ENCODE results near the gene MRPL33.

Gene MRPL33

GRCh38 chr2:27779417-27780055 is 8.0 kb downstream of the MRPL33 start:
- no peak for DNase-seq

- no peak for DNase-seq
Observed at GRCh38 chr2:27781496-27781895, 10.0 kb downstream of the MRPL33 start.

DNA sequence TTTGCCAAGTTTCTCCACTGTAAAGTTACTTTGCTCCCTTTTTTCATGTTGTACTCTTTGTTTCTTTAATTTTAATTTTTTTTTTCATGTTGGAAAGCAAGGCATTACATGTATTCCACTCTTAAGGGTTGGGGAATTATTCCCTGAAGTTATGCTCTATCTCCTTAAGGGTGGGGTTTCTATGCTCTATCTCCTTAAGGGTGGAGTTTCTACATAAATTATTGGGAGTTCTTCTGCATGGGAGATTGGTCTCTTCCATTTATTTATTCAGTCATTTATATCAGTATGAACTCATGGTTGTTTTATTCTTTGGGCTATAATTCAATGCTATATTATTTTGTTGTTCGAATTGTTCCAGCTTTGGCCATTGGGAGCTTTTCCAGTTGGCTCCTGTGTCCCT is 11.2 kb downstream of the MRPL33 start:
- no peak for DNase-seq

GRCh38 chr2:27790796-27791195 is 19.3 kb downstream of the MRPL33 start:
- no peak for DNase-seq

DNA sequence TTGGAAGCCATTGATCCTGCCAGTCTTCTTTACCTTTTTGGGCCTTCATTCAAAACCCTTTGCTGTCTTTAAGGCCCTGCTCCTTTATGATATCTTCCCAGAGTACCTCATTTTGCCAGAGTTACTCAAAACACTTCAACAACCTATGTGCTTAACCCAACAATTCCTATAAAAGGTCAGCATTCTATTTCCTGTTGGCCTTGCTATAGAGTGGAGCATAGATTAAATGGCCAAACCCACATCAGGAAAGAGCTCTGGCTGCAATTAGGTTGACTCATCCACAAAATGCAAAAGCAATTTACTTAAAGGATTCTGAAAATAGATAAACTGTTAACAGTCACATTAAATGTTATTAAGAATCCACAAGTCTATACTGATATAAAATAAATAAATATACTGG is 21.2 kb downstream of the MRPL33 start:
- no peak for DNase-seq

DNA sequence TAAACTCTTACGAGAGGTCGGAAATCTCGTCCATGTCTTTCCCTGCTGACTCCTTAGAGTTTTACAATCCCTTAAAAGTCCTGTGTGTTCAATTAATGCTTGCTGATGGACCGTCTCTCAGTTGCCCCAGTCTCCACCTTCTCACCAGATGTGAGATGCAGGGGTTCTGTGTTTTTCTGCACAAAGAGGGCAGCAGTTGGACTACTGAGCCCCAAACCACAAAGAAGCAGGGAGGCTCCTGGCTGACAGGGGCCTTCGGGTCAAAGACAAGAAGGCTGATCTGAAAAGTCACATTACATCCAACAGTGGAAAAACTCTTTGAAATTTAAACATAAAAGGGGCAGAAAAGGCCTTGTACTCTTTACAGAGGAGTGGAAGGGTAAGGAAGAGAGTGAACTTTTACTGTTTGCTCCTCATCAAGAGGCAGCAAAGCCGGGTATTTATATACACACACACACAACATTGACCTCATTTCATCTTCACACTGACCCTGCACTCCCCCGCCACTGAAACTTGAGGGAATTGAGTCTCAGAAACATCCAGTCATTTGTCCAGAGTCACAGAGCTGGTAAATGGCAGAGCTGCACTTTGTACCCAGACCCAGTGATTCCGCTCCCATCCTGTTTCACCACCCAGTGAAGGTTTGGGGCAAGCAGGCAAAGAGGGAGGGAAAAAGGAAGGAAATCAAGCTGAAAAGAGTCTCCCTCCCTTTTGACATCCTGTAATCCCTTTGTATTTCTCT is 23.7 kb downstream of the MRPL33 start:
- DNase-seq = no peak

- no peak for DNase-seq
Observed at GRCh38 chr2:27795868-27796277, 24.4 kb downstream of the MRPL33 start.

GRCh38 chr2:27796791-27797765 is 25.6 kb downstream of the MRPL33 start:
- DNase-seq = no peak

DNA sequence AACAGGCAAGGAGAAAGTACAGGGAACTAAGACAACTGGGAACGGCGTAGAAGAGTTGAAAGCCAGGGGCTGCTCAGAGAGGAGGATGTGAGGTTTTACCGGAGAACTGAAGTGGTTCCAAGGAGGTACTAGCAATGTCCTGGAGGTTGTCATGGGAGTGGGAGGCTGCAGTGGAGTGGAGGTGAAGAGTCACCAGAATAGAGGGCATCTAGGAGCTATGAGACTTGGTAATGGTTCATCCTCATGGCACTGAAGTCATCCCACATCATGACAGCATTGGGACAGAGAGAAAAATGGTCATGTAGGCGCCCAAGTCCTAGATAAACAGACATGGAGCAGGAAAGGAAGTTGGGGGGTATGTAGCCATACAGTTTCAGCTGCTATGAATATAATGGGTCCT is 26.3 kb downstream of the MRPL33 start:
- no peak for DNase-seq

- DNase-seq = no peak
Observed at GRCh38 chr2:27798486-27798885, 27.0 kb downstream of the MRPL33 start.

GRCh38 chr2:27798948-27799645 is 27.6 kb downstream of the MRPL33 start:
- no peak for DNase-seq

DNA sequence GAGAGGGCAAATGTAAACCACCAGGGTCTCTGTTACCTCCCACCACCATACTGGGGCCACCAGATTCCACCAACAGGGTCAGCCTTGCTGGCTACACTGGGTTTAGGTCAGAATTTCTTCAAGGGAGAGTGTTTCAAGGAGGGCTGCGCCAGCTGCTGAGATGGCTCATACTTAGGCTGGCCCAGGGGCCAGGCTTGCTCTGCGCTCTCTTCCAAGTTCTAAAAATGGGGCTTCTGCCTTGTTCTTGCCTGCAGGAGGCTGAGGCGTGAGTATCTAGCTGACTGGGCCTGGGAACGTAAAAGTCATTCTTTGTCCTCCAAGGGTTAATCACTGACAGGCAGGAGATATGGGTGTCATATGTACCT is 28.1 kb downstream of the MRPL33 start:
- no peak for DNase-seq

DNA sequence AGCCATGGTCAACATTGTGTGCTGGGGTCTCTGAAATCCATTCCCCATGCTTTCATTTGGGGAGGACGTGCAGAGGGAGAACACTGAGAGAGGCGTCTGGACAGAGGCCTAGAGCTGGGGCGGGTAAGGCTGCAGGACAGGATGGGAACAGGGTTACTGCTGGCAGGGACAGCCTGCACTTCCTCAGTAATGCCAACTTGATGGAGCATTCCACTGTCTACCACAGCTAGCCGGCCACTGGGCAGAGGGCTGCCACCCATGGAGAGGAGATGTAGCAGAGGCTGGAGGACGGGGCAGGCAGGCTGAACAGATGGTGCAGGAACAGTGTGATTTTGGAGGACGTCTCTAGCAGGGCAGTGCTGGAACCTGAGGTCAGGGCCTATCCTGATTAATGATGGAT is 29.3 kb downstream of the MRPL33 start:
- DNase-seq = no peak

GRCh38 chr2:27802547-27802946 is 31.0 kb downstream of the MRPL33 start:
- DNase-seq = no peak

- DNase-seq = no peak
Observed at GRCh38 chr2:27803046-27803445, 31.5 kb downstream of the MRPL33 start.

DNA sequence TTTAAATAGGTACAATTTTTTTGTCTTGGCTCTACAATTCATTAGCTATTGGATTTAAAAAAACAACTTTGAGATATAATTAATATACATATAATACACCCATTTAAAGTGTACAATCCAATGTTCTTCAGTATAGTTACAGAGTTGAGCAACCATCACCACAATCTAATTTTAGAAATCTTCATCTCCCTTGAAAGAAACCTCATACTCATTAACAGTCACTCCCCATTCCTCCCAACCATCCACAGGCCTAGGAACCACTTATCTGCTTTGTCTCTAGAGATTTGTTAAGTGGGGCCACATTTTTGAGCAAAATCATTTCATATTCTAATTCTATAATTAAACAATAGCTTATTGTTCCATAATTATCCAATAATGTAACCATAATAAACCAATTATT is 32.6 kb downstream of the MRPL33 start:
- no peak for DNase-seq

GRCh38 chr2:27805180-27805579 is 33.7 kb downstream of the MRPL33 start:
- no peak for DNase-seq

- no peak for DNase-seq
Observed at GRCh38 chr2:27806311-27807059, 35.0 kb downstream of the MRPL33 start.

- no peak for DNase-seq
Observed at GRCh38 chr2:27807476-27807875, 36.0 kb downstream of the MRPL33 start.

DNA sequence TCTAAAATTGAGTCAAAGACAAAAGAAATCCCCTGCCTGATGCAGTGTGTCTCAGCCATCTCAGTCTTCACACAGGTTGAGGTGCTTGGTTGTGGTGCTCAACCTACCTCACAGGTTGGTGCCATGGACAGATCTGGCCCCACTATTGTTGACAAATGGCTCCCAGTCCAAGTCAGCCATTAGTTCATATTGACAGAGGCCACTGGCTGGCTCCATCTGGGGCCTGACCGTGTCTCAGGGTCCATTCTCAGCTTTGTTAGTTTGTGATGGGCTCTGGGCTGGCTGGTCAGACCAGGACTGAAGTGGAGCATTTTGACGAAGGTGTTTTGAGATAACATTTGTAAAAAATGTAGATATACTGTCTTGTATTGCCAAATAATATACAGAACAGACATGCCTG is 36.9 kb downstream of the MRPL33 start:
- DNase-seq = no peak

- no peak for DNase-seq
Observed at GRCh38 chr2:27808984-27809383, 37.5 kb downstream of the MRPL33 start.

DNA sequence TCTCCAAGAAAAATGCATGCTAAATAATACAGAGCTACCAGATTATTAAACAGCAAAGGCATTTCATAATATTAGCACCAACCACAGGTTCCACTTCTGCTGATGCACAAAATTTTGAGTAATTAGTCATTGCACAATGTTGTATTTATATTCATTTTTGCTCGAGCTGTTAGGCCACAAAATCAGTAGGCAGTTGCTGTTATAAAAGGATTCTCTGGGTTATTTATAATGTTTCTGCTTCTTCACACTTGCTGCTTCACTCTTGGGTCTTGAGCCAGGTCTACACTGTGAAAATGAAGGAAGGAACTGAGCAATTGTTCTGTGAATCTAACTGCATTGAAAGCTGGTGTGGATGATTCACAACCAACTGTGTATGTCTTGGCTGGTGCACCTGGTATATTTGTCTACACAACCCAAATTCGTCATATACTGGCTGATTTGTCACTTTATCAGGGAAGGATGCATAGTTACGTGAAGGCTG is 38.3 kb downstream of the MRPL33 start:
- no peak for DNase-seq

Data from activated T-cell treated with anti-CD3 and anti-CD28 coated beads, Interleukin-2, amount 50 U/mL, for 1 hour (primary cell).